ENCODE measurements around the gene KITLG.
"Not testable (repeated sequence)": the region's sequence is repeated elsewhere in the genome, so short reads cannot be mapped to it uniquely, and the experiment has no call there.

Gene KITLG

DNA sequence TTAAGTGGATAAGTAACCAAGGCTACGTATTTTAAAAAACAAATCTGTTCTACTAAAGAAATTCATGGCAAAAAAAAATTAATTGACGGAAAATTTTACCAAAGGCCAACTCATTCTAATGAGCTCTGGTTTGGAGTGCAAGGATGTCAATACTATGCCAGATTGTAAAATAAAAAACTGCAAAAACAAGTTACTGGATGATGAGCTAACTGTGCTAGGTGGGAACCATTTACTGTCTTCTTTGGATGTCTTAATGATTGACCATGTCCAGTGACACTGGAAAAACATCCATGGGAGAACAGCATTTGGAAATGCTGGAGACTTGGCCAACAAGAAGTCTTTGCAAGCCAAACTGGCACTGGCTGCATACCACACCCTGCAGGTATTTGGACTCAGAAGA, 41.6 kb downstream of the KITLG start:
- DNase-seq, result no peak

DNA sequence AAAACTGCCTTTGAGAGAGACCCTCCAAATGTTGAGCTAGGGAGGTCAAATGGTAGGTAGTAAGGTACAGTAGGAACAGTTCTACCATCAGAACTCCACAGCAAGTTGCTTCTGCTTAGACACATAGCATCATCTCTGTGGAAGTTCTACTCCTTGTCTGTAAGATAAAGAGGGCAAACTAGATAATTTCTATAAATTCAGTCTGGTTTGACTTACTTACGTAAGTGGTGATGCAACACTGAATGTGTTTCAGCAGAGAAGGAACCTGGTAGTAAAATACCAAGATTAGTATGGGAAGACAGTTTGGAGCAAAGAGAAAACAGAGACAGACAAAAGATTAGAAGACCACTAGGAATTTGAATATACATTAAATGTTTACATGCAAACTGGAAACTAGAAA, 42.0 kb downstream of the KITLG start:
- DNase-seq, result no peak

DNA sequence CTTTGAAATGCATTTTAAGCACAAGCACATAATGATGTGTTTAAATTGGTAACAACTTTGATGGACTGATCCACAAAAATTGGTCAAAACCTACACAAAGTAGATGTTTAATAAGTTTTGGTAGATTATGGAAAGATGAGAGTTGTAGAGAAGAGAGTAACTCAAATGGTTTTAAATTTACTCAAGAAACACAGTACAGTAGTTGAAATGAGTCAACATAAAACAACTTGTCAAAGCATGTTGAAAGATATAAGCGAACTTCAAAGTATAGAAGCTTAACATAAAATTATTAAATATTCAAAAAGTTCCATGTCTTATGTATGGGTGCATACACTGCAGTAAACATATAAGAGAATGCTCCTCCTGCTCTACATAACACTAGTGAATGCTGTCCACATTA, 49.4 kb downstream of the KITLG start:
- no peak for DNase-seq

DNA sequence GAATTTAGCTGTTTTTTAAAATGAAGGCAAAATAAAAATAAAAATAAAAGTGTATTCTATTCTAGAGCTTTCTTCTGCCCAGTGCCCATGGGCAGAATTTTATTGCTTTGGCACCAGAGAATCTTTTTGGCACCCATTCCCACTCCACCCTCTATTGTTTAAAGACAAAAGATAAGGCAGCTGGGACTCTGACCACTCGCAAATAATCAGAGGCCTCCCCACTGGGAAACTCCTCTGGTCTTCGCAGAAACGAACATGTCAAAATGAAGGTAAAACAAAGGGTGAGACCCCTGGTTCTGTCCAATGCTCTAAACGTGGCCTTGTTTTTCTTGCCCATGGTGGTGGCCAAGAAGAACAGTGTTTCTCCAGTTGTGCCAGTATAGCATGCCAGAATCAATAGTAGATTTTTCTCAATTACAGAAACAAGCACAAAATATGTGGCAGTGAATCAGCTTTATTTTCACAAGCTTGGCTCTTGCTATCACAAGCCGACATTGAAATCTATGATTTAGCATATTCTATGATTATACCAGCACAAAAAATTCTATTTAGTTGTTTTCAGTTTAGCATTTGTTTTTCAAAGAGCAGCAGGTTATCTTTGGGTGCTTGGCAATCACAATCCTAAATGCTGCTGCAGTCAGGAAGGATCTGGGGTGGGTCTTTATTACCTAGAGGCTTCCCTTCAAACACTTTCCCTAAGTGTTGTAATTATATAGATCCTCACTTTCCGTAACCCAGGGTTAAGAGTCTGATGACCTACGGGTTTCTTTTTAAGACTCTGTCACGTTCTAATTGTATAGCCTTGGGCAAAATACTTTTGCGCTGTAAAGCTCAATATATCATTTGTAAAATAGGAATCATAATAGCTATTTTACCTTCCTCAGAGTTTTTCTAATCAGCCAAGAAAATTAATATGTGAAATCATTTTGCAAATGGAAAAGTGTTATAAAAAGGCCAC, 50.5 kb downstream of the KITLG start:
- no peak for DNase-seq

DNA sequence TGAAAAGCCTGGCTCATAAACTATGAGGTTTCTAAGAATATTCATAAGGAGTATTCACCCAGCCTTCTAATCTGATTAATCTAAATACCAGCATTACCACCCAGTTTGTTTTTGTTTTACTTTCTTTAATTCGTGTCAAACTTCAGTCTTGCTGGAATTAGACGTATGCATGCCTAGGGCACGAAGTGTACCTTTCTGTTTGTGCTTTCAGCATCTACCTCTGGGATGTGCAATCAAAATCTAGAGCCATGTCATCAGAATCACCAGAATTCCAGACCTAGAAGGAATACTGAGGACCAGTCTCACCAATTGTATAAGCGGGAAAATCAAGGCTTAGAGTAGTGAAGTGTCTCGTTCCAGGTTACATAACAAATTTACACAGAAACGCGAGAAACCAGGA, 57.3 kb downstream of the KITLG start:
- DNase-seq, result no peak

DNA sequence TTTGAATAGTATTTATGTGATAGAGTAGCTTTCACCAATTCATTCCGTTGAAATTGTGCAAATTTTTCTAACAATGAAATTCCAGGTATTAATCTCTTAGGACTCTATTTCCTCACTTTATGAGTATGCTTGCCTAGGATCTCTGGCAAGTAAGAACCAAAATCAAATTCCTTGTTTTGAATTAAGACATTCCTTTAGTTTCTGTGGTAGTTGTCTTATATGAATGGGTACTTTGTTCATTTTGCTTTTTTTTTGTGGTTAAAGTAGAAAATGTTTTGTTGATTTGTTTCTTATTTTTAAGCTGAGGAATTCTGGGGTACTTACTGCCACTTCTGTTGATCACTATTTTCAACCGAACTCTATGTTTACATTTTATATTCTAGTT, 59.8 kb downstream of the KITLG start:
- no peak for DNase-seq

DNA sequence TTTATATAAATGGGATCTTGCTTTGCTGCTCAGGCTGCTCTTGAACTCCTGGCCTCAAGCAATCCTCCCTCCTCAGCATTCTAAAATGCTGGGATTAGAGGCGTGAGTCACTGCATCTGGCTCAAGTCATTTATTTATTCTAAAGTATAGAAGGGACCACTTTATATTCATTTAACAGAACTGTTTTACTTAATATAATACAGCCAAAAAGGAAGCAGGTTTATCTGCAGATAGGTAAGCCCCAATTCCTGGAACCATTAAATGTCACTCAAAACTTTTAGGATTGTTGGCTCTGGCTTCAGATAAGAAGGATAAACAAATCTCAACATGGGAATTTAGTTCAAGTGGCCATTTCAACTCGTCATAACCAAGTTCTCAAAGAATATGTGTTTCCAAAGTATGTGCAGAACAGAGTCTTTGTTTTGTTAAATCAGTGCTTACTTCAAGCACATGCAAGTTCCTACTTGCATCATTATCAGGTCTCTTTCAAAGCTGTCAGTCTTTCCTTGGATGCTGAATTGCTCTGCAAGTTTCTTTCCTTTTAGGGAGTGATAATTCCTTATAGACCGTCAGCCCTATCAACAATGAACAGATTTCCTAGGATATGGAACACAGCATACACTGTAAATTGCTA, 60.4 kb downstream of the KITLG start:
- DNase-seq, result no peak

DNA sequence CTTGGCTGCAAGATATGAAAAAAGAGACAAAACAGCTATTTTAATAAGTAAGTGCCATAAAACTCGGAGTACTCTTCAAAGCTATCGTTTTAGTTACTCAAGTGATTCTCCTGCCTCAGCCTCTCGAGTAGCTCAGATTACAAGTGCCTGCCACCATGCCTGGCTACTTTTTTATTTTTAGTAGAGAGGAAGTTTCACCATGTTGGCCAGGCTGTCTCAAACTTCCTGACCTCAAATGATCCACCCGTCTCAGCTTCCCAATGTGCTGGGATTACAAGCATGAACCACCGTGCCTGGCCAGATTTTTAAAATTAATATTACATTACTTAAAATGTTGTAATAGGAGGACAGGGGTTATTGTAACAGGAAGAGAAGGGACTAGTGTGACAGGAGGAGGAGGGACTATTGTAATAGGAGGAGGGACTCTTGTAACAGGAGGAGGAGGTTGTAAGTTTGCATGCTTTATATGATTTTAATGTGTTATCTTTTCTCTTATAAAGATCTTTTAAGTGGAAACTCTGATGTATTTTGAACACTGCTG, 61.3 kb downstream of the KITLG start:
- DNase-seq, result no peak

DNA sequence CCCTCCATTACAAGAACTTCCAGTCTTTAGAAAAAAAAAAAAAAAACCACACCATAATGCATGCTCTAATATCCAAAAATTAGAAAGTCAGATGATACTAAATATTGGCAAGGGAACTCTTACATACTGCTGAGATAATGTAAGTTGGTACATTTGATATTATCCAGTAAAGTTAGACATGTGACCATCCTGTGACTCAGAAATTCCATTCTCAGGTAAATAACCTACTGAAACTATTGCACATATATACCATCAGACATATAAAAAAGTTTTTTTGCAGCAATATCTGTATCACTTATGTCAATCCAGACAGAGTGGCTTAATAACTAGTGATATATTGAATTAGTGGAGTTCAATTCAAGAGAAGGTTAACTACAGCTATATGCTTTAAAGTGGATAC, 63.5 kb downstream of the KITLG start:
- no peak for DNase-seq

DNA sequence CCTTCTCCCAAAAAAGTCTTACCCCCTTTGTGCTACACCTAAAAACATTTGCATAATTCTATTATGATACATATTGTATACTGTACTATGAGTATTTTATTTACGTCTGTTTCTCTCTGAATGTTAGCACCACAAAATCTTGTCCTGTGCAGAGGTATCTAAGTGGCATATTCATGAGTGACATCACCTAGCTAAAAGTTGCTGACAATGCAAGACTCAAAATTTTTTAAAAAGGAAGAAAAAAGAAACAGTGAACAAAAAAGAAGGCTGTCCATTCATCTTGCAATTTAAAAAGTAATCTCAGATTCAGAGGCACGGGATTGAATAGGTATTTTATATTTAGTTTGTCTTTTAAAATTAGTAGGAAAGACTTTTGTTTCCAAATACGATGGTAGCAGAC, 69.4 kb downstream of the KITLG start:
- DNase-seq, result no peak

DNA sequence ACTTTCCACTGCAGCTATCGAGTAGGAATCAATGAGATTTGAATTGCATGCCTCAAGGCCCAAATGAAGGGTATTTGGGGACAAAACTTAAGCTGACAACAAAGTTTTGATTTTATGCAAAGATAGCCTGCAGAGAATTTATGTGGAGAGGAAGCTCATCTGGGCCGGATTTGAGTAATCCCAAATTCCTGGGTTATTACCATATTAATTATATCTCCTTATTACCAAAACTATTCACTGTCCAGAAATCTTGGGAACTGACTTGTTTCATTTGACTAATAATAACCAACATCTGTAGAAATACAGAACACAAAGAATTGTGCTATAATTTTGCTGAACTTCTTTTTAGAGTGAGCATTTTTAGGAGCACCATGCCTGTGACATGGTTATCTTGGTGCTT, 70.4 kb downstream of the KITLG start:
- DNase-seq, result no peak

DNA sequence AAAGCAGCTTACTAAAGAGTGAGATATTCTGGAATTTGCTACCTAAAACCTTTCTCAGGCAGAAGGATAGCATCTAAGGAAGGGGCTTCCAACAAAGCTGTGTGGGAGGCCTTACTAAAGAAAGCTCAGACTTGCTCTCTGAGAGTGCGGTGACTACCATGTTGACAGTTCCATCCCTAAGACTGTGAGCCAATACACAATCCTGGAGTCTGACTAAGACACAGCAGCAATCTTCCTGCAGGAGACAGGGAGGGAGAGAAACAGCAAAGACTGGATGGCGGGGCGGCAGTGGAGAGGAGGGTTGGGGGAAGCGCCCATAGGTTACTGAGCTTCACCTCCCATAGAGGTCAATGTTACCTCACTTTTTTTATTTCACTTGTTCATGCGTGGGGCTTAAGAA, 70.9 kb downstream of the KITLG start:
- DNase-seq, result no peak

DNA sequence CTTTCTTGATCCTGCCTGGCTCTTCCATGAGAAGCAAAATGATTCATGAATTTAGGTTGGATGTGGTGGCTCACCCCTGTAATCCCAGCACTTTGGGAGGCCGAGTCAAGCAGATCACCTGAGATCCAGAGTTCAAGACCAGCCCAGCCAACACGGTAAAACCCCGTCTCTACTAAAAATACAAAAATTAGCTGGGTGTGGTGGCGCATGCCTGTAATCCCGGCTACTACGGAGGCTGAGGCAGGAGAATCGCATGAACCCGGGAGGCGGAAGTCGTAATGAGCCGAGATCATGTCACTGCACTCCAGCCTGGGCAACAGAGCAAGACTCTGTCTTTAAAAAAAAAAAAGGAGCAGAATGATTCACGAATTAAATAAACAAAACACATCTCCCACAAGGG, 72.4 kb downstream of the KITLG start:
- DNase-seq, result not testable (repeated sequence)

DNA sequence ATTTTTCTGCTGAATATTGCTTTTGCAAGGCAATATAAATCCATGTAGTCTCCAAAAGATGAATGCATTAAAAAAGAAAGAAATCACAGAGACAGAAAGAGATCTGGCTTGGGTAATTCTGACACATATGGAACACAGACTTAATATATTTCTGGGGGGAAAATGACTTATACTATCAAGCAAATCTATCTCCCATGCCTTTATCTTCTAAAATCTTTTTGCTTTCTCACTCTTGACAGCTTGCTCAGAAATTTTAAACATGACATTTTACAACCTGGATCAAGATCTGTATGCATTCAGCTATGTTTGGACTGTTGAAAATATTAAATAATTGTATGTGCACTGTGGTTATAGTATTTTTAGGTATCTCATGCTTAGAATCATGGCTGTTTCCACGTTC, 73.0 kb downstream of the KITLG start:
- DNase-seq, result no peak

DNA sequence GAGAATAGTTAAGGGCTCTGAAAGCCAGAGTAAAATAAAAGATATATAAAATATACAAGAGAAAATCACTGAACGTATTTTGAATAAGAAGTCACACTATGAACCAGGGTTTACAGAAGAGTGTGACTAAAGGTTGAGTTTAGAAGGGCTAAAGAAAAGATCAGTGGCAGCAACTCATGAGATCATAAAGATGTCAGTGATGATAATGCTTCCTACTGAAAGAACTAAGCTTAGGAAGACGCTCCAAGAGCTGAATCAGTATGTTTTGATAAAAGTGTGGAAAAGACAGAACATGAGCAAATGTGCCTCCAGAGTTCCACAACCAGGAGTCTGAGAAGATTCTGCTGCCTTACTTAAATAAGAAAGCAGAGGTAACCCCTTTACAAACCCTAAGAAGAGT, 74.6 kb downstream of the KITLG start:
- DNase-seq, result no peak

DNA sequence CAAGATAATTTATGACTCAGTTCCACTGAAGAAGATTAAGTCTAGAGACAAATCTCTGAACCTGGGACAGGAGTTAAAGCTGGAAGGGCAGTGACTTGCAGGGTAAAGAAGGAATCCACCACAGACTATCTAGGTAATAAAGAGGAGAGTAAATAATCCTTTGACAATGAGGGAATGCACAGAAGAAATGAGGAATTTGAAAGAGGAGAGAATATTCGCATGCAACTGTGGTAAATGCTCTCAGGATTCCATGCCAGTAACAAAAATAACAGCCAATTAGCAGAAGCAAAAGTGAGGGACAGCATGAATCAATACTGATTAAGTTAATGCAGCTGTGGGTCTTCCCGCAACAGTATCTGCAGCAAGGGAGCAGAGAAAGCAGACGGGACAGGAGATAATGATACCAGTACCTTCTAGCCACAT, 77.0 kb downstream of the KITLG start:
- DNase-seq, result no peak

DNA sequence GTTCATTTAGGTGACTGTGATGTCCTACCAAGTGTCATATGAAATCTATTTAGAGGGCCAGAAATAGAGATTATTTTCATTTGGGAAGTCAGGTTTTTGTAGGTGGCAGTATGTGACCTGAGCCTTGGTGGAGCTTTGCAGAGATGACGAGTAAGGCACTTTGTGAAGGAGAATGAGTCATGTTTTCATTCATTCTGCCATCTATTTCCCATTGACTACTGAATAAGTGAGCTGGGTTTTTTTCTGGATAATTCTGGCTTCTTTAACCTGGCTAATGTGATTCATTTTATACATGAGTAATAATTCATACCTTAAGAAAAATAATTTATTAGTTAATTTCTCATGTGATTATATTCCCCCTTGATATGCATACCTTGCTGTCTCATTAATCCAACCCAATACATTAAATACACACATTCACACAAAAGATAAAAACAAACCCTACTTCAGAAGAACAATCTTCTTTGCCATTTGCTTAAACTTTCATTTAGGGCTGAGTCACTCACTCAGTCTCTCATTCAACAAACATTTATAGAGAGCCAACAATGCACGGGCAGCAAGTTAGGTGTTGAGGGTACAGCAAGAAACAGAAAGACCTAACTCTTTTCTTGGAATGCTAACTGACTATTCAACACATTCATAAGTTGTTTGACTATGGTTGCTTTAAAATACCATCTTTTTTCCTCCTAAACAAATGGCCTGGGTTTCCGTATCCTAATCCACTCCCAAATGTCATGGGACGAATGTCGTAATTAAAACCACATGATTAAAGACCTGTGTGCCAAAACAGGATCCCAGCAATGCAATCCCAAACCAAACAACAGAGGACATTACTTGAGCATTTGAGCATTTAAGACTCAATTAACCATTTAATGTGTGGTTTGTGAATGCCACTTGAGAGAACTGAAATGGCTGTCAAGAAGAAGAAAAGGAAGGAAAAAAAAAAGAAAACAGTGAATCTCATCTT, 78.0 kb downstream of the KITLG start:
- DNase-seq, result no peak

DNA sequence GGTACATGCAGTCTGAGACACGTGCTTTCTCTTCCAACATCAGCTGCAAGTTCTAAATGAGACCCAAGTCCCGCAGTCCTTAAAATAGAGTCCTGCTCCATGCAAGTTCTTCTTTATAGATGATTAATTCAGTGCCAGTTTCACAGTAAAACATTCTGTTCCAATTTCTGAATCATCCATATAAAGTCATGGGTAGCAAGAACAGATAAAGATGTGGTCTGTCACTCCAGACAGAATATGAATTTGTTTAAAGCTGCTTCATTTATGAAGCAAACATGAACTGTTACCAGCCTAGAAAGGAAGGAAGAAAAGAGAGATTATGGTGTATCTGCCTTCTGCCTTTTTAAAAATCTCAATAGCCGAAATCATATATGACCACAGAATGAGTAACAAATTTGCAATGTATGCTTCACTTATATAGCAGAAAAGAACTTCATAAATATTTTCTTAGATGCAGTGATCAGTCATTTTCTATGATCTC, 83.3 kb downstream of the KITLG start:
- DNase-seq, result no peak

DNA sequence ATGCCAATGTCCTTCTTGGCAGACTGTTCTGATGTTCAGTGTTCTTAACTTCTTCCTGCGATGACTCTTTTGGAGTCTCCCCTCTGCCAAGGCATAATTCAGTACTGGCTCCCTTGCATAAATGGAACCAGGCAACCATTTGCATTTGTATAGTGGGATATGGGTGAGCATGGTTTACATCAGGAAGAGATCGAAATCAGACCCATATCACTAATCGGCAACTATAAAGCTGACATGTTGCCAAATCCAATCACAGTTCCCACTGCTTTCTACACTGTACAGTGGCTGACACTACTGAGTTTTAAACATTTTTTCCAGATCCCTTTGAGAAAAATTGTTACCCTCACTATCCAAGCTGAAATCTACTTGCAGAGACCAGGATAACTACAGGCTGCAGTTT, 83.8 kb downstream of the KITLG start:
- no peak for DNase-seq

DNA sequence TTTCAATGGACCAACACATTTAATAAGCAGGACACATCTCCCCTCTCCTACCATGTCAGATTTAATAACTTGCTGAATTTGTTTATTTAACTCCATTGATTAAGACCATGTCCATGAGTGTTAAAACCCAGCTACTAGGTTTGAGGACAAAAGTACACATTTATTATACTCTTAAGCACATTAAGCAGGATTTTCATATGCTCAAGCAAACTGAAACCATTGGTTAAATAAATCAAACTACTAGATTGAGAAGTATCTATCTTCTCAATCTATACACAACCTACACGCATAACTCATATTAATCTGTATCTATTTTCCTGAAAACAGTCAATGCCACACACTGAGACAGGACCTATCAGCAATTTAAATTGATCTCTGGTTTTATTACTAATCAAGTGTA, 85.2 kb downstream of the KITLG start:
- DNase-seq, result no peak

DNA sequence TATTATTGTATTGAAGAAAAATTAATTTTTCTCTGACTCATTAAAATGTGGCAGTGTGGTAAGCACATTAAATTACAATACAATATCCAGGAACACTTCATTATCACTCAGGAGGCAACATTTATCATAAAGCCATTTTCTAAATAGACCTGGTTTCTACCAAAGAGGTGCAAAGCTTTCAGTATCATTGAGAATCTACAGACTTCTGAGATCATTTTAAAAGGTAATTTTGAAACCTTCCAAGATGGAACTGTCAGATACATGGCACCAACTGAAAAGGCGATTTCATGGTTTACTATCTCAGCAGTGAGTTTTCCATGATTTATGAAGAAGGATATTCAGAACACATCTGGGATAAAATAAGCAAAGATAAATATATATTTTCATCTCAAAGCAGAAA, 85.8 kb downstream of the KITLG start:
- no peak for DNase-seq

DNA sequence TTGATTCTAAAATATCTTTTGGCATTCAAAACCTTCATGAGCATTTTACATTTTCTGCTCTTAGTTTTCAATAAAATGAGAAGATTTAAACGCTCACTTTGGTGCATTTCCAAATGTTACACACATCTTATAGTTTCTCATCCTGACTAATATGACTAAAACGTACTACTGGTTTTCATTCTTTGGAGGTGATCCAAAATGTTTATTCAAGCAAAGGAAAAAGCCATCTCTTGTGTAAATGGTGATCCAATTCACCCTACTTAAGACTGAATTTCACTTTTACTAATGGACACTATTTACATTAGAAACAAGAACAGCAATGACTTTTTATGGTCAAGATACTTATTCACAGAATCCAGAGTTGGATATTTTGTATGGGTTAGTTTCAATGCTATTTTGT, 86.6 kb downstream of the KITLG start:
- no peak for DNase-seq

DNA sequence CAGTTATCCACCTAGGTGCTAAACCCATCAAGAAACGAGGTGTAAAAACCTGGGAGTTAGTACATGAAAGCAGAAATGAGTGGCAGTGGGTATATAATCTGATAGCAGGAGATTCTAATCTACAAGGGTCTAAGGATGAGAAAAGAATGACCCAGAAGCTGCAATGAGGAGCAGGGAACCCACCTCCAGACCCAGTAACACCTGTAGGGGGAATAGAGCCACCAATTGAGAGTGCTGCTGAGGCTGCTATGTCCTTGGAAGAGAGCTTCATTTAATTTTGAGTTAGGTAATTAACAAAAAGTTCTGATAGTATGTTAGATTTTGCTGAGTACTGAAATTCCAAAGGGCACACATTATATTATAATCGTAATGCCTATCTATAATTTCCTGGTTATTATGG, 89.8 kb downstream of the KITLG start:
- no peak for DNase-seq
